Right ventricle myocardium inferior (tissue), 1 donor: ENCODE measurements around the gene B4GALNT2. TPM values are rescaled to one million over a fixed set of nuclear protein-coding genes. Genes with fewer than 3 reads are reported as not detected.
A peak's percentile ranks its signal among the peaks of the same experiment; 100 is the strongest.
"Not testable (repeated sequence)": the region's sequence is repeated elsewhere in the genome, so short reads cannot be mapped to it uniquely, and the experiment has no call there.

Source experiments
- ATAC-seq: fragments of 200-7000 bp; cut with Tn5 transposase; one replicate; pipeline ENCODE4 v1.9.1; 2020; ENCODE audit warnings: mild to moderate bottlenecking, moderate library complexity
- DNase-seq: peaks from one replicate; pipeline ENCODE4 v3.0.0; 2021; ENCODE audit errors: missing footprints
- intact Hi-C: fragments of 100-400 bp; cut with DNase I; formaldehyde crosslinking; loops from one replicate; pipeline ENCODE4 v1.11.0; 2022
- long read RNA-seq: library from polyadenylated mRNA; unstranded; transcript quantifications from one replicate; pipeline ENCODE4 v2.0.0, GENCODE V29; 2021
- total RNA-seq: library from RNA; stranded (reverse); fragmentation: NEBNext Ultra II Directional; extraction: Animal tissue kit (Norgen Biotek cat#: 25700); gene quantifications from one replicate; pipeline ENCODE4 v1.2.1, GENCODE V29; 2021
- donor health status: DM: no; HTN: yes; CAD: no; lungs with severe emphysema.

Gene B4GALNT2, protein sequence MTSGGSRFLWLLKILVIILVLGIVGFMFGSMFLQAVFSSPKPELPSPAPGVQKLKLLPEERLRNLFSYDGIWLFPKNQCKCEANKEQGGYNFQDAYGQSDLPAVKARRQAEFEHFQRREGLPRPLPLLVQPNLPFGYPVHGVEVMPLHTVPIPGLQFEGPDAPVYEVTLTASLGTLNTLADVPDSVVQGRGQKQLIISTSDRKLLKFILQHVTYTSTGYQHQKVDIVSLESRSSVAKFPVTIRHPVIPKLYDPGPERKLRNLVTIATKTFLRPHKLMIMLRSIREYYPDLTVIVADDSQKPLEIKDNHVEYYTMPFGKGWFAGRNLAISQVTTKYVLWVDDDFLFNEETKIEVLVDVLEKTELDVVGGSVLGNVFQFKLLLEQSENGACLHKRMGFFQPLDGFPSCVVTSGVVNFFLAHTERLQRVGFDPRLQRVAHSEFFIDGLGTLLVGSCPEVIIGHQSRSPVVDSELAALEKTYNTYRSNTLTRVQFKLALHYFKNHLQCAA
- total RNA-seq, result not detected
- long read RNA-seq, result 0 reads

DNA sequence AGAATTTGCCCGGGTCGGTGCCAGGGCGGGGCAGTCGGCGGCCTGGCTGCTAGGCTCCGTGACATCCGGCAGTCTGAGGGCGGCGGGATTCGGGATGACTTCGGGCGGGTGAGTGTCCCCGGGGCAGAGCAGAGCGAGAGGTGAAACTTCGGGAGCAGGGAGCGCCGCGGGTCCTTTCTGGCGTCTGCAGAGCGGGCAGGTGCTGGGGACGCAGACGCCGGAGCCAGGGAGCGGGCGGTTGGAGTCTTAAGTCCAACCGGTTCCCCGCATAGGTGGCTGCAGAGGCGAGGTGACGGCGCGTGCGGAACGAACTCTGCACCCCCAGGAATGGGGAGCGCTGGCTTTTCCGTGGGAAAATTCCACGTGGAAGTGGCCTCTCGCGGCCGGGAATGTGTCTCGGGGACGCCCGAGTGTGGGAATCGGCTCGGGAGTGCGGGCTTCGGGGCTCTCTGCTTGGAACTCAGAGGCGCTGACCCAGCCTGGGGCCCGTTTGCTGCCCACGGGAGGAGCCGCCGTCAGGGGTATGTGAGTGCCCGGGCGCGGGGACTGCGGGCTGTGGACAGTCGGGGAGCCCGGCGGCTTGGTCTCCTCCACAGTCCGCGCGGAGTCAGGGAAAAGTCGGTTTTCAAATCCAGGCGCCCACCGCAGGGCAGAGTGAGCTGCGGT, at the start of gene B4GALNT2:
B4GALNT2 (plus strand) TSS at position 71 of the 666 bp plus-strand sequence; CDS start at position 95, 24 bp downstream.
- ATAC-seq (no peak), DNase-seq (no peak)
- intact Hi-C loops, result no loop called here

GRCh38 chr17:49085046-49085445, 47.5 kb upstream of the B4GALNT2 start:
- DNase-seq, ATAC-seq, intact Hi-C loops: not testable (repeated sequence)

GRCh38 chr17:49085565-49086315, 46.8 kb upstream of the B4GALNT2 start:
- no peak for DNase-seq
- intact Hi-C loops, result no loop called here
- ATAC-seq, result no peak

DNA sequence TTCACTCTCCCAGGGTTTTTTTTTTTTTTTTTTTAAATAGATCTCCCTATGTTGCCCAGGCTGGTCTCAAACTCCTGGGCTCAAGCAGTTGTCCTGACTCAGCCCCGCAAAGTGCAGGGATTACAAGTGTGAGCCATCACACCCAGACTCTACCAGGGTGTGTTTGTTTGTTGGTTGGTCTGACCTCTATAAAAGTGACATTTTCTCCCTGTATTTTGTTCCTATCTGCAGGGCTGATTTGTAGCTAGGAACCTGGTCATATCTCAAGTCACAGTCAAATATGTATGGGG, 46.3 kb upstream of the B4GALNT2 start:
- DNase-seq, result no peak
- ATAC-seq, result no peak
- intact Hi-C loops, result no loop called here

GRCh38 chr17:49086649-49087048, 45.9 kb upstream of the B4GALNT2 start:
- intact Hi-C loops, result no loop called here
- no peak for ATAC-seq

DNA sequence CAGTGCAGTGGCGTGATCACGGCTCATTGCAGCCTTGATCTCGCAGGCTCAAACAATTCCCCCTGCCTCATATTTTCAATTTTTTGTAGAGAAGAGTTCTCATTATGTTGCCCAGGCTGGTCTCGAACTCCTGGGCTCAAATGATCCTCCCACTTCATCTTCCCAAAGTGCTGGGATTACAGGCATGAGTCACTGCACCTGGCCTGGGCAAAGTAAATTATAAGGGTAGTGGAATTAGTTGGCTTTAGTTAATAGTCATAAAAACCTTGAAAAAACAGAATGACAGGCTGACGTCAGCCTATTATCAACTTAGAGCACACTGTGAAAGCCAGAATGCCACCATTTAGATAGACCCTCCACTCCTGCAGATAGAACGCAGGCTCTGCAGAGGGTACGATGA, 43.5 kb upstream of the B4GALNT2 start:
- intact Hi-C loops, result no loop called here
- DNase-seq (no peak), ATAC-seq (no peak)

More at GRCh38 chr17:49086649-49087048, 45.9 kb upstream of the B4GALNT2 start:
- no peak for DNase-seq

DNA sequence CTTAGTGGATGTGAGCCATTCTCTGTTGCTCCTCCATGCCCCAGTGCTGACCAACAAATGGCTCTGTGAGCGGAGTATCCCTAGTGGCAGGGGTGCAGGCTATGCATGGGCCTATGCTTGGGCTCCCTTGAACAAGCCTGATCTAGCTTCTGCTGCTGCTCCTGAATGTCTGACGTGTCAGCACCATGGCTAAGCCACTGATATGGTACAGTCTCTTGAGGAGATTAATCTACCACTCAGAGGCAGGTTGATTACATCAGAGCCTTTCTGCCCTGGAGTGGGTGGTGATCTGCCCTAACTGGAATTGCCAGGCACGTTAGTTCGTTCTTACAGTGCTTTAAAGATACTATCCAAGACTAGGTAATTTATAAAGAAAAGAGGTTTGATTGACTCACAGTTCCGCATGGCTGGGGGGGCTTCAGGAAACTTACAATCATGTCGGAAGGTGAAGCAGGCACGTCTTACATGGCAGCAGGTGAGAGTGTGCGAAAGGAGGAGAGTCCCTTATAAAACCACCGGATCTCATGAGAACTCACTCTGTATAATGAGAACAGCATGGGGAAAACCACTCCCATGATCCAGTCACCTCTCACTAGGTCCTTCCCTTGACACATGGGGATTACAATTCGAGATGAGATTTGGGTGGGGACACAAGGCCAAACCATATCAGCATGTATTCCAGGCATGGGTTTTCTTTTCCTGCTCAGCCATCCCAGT, 41.5 kb upstream of the B4GALNT2 start:
- intact Hi-C loops, result no loop called here
- ATAC-seq, result no peak
- no peak for DNase-seq

GRCh38 chr17:49093131-49093530, 39.4 kb upstream of the B4GALNT2 start:
- no peak for DNase-seq
- ATAC-seq, result no peak
- intact Hi-C loops, result no loop called here

- no peak for DNase-seq
- intact Hi-C loops, result no loop called here
- ATAC-seq, result no peak
Measured at GRCh38 chr17:49100601-49101000, 32.0 kb upstream of the B4GALNT2 start.

- ATAC-seq (no peak), DNase-seq (no peak)
- intact Hi-C loops, result no loop called here
Measured at GRCh38 chr17:49101054-49101534, 31.5 kb upstream of the B4GALNT2 start.

DNA sequence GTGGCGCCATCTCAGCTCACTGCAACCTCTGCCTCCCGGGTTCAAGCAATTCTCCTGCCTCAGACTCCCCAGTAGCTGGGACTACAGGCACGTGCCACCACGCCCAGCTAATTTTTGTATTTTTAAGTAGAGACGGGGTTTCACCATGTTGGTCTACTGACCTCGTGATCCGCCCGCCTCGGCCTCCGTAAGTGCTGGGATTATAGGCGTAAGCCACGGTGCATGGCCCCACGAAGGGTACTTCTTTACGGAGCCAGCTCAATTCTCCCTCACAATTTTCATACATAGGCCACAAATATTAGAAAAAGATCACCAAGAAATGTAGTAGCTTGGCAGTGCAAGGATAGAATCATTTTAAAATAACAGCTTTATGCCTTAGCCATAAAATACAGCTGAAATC, 29.2 kb upstream of the B4GALNT2 start:
- intact Hi-C loops, DNase-seq, ATAC-seq: not testable (repeated sequence)

- no peak for DNase-seq
- no peak for ATAC-seq
- intact Hi-C loops, result no loop called here
Measured at GRCh38 chr17:49104511-49105074, 28.0 kb upstream of the B4GALNT2 start.

GRCh38 chr17:49106321-49107210, 26.0 kb upstream of the B4GALNT2 start:
- no peak for ATAC-seq
- intact Hi-C loops, result no loop called here
- no peak for DNase-seq

GRCh38 chr17:49107211-49107557, 25.4 kb upstream of the B4GALNT2 start:
- intact Hi-C loops, result no loop called here
- DNase-seq (no peak), ATAC-seq (no peak)

DNA sequence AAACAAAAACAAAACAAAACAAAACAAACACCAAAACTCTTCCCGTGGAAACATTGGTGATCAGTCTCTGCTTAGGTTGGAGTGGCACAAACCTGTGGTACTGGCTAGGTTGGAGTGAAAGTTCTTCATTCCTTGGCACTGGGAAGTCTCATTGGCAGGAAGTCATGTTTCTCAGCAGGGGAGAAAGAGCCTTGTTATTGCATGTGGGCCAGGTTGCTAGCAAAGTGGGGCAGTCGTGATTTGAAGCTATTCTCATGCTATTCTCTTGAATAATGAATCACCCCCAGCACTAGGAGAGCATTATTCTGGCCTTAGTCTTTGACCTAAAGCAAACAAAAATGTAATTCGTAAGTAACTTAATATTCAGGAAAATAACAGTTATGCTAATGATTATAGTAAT, 24.3 kb upstream of the B4GALNT2 start:
- ATAC-seq (peak; percentile 69), DNase-seq (no peak)
- intact Hi-C loops, result no loop called here

DNA sequence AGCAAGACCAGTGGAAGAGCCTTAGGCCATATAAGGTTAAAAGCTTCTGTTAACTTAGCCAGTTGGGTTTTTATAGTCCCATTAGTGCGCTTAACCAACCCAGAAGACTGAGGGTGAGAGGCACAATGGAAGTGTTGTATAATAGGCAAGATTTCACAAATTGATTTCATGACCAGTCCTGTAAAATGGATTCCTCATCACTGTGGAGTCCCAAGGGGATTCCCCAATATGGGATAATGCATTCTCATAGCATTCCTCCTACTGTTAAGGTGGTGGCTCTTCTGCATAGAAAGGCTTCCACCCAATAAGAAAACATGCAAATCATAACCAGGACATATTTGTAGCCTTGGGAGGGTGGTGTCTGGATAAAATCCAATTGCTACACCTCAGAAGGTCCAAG, 22.1 kb upstream of the B4GALNT2 start:
- DNase-seq (no peak), ATAC-seq (no peak)
- intact Hi-C loops, result no loop called here

- intact Hi-C loops, result no loop called here
Measured at GRCh38 chr17:49111934-49112333, 20.6 kb upstream of the B4GALNT2 start.

GRCh38 chr17:49112936-49113335, 19.6 kb upstream of the B4GALNT2 start:
- ATAC-seq (no peak), DNase-seq (no peak)
- intact Hi-C loops, result no loop called here

More at GRCh38 chr17:49111934-49112333, 20.6 kb upstream of the B4GALNT2 start:
- ATAC-seq (no peak), DNase-seq (no peak)
